Mucosa of rectum (tissue), 2 donors: ENCODE data around the gene STRN3.
"Not testable (repeated sequence)": the region's sequence is repeated elsewhere in the genome, so short reads cannot be mapped to it uniquely, and the experiment has no call there.

Experiments
- H3K27ac ChIP-seq, 2 donors: one replicate each; pipeline ENCODE4 v1.7.0; 2013; ENCODE audit warnings: inconsistent platforms in 2 of 2, low read depth in 2 of 2, low read length in 2 of 2
- H3K27me3 ChIP-seq, 2 donors: one replicate each; pipeline ENCODE4 v1.7.0; 2013; ENCODE audit warnings: low read length in 2 of 2; ENCODE audit not compliant: control insufficient read depth in 2 of 2, insufficient read depth in 2 of 2
- H3K36me3 ChIP-seq, 2 donors: one replicate each; pipeline ENCODE4 v1.7.0; 2013; ENCODE audit warnings: low read length in 2 of 2; ENCODE audit not compliant: control insufficient read depth in 2 of 2, insufficient read depth in 2 of 2
- H3K4me1 ChIP-seq, 2 donors: one replicate each; pipeline ENCODE4 v1.7.0; 2013; ENCODE audit warnings: low read length in 2 of 2, mild to moderate bottlenecking in 1 of 2; ENCODE audit not compliant: control insufficient read depth in 2 of 2, insufficient read depth in 2 of 2
- H3K4me3 ChIP-seq, 2 donors: one replicate each; pipeline ENCODE4 v1.7.0; 2013; ENCODE audit warnings: low read length in 2 of 2
- H3K9ac ChIP-seq, 2 donors: one replicate each; pipeline ENCODE4 v1.7.0; 2013; ENCODE audit warnings: low read length in 2 of 2, low read depth in 1 of 2, mild to moderate bottlenecking in 1 of 2
- H3K9me3 ChIP-seq, 2 donors: one replicate each; pipeline ENCODE4 v1.7.0; 2013; ENCODE audit warnings: low read length in 2 of 2; ENCODE audit not compliant: control insufficient read depth in 2 of 2
- donor health status: healthy.
- donor health status: Normal muscosa, but diverticular disease.

Gene STRN3

DNA sequence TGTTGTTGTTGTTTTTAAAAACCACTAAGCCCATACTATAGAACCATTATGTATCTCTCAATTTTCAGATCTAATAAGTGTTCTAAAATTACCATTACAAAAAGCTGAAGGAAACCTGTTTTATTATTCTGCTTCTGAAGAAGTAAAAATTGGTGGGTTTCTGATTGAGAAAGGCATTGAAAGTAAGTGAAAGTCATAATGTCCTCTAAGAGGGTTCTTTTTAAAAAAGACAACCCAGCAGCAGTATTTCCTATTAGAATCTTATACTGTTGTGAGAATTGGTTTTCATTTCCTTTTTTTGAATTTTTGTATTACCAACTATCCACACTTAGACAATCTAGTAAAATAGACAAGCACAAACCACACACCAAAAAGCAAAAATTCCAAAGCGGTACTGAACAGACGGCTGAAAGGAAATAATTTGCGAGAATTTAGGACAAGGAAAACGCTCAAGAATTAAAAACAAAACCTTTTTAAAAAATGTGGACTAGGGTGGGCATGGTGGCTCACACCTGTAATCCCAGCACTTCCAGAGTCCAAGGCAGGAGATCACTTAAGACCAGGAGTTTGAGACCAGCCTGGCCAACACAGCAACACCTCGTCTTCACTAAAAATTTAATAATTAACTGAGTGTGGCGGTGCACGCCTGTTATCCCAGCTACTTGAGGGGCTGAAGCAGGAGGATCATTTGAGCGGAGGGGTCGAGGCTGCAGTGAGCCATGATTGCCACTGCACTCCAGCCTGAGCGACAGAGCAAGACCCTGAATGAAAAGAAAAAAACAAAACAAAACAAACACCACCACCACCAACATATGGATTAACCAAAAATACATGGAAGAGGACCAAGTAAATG, 67.4 kb downstream of the STRN3 start:
- H3K9me3 ChIP-seq, result no peaks in the 10 kb centered on the region

DNA sequence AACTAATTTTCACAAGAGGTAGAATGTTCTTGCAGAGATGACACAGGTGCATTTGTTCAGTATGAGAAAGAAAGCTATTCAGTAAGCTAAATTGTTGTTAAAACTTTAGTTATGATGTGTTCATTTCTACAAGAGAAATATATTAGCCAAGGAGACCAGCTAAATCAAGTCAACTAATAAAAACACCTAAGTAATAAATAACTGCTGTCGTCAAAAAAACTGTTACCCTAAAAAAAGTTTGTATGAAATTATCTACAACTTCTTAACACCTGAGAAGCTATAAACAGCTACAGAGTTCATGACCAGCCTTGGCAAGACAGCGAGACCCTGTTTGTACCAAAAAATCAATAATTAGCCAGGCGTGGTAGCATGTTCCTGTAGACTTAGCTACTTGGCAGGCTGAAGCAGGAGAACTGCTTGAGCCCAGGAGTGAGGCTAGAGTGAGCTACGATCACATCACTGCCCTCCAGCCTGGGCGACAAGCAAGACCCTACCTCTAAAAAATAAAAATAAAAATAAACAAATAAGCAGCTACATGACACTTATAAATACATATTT, 68.3 kb downstream of the STRN3 start:
- H3K4me1 ChIP-seq, result no peaks in the 10 kb centered on the region
- no peak overlapping the region for H3K27ac ChIP-seq
- no peak overlapping the region for H3K4me3 ChIP-seq
- peaks cover 5 to 8% of the 10 kb centered on the region in 2 donors for H3K36me3 ChIP-seq
- H3K9ac ChIP-seq, result no peak overlapping the region
- no peaks in the 10 kb centered on the region for H3K9me3 ChIP-seq
- H3K27me3 ChIP-seq, result no peaks in the 10 kb centered on the region

More for the DNA sequence above, 67.4 kb downstream of the STRN3 start:
- H3K9ac ChIP-seq, result no peak overlapping the region
- no peak overlapping the region for H3K27ac ChIP-seq
- H3K27me3 ChIP-seq, result no peaks in the 10 kb centered on the region
- no peaks in the 10 kb centered on the region for H3K4me1 ChIP-seq
- no peak overlapping the region for H3K4me3 ChIP-seq
- peaks cover 5 to 8% of the 10 kb centered on the region in 2 donors for H3K36me3 ChIP-seq

DNA sequence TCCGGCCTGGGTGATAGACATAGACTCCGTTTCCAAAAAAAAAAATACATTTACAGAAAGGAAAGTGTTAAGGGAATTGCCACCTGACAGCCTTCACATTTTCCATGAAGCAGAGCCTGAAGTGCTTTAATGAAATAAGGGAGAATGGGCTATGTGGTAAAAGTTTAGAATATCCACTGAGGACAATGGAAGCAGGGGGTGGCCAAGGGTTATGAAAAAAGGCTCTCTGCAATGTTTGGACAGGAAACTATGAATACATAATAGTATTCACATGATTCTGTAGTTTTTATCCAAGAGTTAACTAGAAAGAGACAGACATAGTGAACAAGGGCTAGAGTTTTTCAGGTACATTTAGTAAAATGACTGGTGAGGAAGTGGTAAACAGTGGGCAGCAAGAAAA, 76.5 kb downstream of the STRN3 start:
- Histone ChIP-seq H3K9me3 (no peaks in the 10 kb centered on the region), H3K4me3 (no peak overlapping the region), H3K36me3 (peaks cover 22 to 31% of the 10 kb centered on the region in 2 donors), H3K27ac (no peak overlapping the region), H3K27me3 (no peaks in the 10 kb centered on the region), H3K9ac (no peak overlapping the region), H3K4me1 (no peaks in the 10 kb centered on the region)

DNA sequence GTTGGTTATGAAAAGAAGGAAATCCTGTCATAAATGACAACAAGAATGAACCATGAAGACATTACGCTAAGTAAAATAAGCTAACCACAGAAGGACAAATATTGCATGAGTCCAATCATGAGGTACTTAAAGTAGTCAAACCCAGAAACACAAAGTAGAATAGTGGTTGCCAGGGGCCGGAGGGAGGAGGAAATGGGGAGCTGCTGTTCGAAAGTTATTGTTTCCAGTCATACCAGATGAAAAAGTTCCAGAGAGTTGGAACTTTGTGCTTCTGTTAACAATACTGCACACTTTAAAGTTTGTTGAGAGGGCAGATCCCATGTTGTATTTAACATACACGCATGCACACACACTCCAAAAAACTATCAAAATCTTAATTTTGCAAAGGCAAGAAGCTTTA, 82.5 kb downstream of the STRN3 start:
- no peak overlapping the region for H3K9ac ChIP-seq
- H3K9me3 ChIP-seq, result no peaks in the 10 kb centered on the region
- no peaks in the 10 kb centered on the region for H3K4me1 ChIP-seq
- no peaks in the 10 kb centered on the region for H3K27me3 ChIP-seq
- no peak overlapping the region for H3K27ac ChIP-seq
- H3K4me3 ChIP-seq, result no peak overlapping the region
- H3K36me3 ChIP-seq, result peaks cover 18 to 37% of the 10 kb centered on the region in 2 donors

DNA sequence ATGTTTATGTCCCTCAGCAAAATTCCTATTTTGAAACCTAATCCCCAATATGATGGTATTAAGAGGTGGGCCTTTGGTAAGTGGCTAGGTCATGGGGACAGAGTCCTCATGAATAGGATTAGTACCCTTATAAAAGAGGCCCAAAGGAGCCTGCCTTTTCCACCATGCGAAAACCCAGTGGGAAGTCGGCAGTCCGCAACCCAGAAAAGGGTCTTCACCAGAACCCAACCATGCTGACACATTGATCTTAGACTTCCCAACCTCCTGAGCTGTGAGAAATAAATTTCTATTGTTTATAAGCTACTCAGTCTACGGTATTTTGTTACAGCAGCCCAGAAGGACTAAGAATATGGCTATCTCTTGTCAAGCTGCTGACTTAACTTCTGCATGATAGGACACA, 85.3 kb downstream of the STRN3 start:
- Histone ChIP-seq H3K36me3 (peaks cover 13 to 30% of the 10 kb centered on the region in 2 donors), H3K4me1 (no peaks in the 10 kb centered on the region), H3K9me3 (no peaks in the 10 kb centered on the region), H3K9ac (no peak overlapping the region), H3K27ac (no peak overlapping the region), H3K27me3 (no peaks in the 10 kb centered on the region), H3K4me3 (no peak overlapping the region)

DNA sequence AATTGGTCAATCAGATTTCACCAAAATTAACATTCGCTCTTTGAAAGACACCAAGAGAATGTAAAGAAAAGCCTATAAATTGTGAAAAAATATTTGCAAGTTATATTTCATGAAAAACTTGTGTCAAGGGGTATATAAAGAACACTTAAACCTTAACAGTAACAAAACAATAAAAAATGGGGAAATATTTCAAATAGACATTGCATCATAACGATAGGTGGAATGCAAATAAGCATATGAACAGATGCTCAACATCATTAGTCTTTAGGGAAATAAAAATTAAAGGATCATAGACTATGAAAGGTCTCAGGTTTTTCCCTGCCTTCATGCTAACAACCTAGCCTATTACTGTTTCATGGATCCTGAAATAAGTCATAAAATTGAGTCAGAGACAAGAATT, 87.6 kb downstream of the STRN3 start:
- Histone ChIP-seq H3K27me3 (no peaks in the 10 kb centered on the region), H3K9me3 (no peaks in the 10 kb centered on the region), H3K36me3 (peaks cover 11 to 32% of the 10 kb centered on the region in 2 donors), H3K4me1 (no peaks in the 10 kb centered on the region), H3K9ac (no peak overlapping the region), H3K4me3 (no peak overlapping the region), H3K27ac (no peak overlapping the region)

DNA sequence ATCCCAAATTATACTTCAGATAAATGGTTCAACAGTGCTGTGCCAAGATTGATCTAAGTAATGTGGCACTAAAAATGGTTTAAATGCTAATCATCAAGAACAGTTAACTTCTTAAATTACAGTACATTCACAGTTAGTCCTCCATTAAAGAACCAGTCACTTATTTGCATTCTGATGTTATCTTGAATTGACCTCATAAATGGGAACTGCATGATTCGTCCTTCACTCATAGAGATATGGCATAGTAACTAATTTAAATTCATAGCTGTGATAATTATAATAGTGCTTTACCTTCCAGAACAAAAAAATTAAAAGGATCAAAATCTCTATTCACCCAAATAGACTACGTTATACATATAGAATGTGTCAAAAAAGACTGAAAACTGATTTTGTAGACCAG, 90.7 kb downstream of the STRN3 start:
- Histone ChIP-seq H3K27ac (no peak overlapping the region), H3K4me3 (no peak overlapping the region), H3K9ac (no peak overlapping the region), H3K9me3 (no peaks in the 10 kb centered on the region), H3K27me3 (no peaks in the 10 kb centered on the region), H3K36me3 (peaks cover 11 to 23% of the 10 kb centered on the region in 2 donors), H3K4me1 (no peaks in the 10 kb centered on the region)

DNA sequence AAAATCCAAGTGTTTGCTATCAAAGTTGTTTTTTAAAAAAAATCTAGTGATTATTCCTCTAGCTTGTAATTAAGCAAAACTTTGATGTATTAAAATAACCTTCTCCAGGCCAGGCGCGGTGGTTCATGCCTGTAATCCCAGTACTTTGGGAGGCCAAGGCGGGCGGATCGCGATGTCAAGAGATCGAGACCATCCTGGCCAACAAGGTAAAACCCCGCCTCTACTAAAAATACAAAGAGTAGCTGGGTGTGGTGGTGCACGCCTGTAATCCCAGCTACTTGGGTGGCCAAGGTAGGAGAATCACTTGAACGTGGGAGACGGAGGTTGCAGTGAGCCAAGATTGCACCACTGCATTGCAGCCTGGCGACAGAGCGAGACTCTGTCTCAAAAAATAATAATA, 92.2 kb downstream of the STRN3 start:
- H3K9me3 ChIP-seq, H3K4me3 ChIP-seq, H3K27me3 ChIP-seq, H3K9ac ChIP-seq, H3K4me1 ChIP-seq, H3K27ac ChIP-seq: not testable (repeated sequence)
- peaks cover 10 to 22% of the 10 kb centered on the region in 2 donors for H3K36me3 ChIP-seq

DNA sequence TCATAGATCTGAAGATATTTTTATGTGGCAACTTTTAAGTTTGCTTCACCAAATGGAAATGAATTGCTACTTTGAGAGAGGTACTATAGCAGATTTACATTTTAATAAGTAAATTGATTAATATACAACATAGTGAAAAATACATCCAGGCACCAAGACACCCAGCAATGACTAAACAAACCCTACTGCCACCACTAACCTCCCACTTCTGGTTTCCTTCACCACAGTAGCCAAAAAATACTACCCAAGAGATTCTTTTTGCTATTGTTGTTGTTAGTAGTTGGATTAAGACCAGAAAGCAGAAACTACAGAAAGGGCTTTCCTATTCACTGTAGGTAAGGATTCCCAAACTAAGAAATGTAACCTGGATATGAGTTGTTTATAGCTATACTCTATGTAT, 97.7 kb downstream of the STRN3 start:
- no peaks in the 10 kb centered on the region for H3K4me1 ChIP-seq
- no peak overlapping the region for H3K27ac ChIP-seq
- no peak overlapping the region for H3K9ac ChIP-seq
- H3K36me3 ChIP-seq, result no peaks in the 10 kb centered on the region
- H3K9me3 ChIP-seq, result no peaks in the 10 kb centered on the region
- no peaks in the 10 kb centered on the region for H3K27me3 ChIP-seq
- no peak overlapping the region for H3K4me3 ChIP-seq

DNA sequence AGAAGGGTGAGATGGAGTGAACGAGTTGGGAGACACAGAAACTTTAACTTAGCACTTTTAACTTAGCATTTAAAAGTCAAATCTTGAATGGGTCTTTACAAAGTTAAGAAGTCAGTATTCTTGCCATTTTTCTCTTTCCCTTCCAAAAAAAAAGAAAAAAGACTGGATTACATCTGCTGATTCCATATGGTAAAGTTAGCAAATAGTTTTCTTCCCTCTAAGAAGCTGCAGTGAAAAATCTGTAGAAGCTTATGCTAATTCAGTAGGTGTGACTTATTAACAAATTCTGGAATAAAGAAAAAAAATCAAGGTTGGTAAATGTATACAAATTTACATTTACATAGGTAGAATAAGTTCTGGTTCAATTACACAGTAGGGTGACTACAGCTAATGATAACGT, 100.9 kb downstream of the STRN3 start:
- Histone ChIP-seq H3K27me3 (no peaks in the 10 kb centered on the region), H3K4me3 (no peak overlapping the region), H3K9me3 (no peaks in the 10 kb centered on the region), H3K36me3 (peaks cover 0 to 7% of the 10 kb centered on the region in 2 donors), H3K9ac (no peak overlapping the region), H3K4me1 (no peaks in the 10 kb centered on the region), H3K27ac (no peak overlapping the region)
